SK-N-SH (cell line): ENCODE measurements around the gene OGFOD2. TPM values are rescaled to one million over a fixed set of nuclear protein-coding genes. Genes with fewer than 3 reads are reported as not detected.

Experiments
- CTCF ChIA-PET: fragments of 300-600, 350-600 bp; formaldehyde crosslinking; extraction: SDS; loops from one replicate; lab custom pipeline; 2021; lab: Yijun Ruan, JAX
- POLR2A ChIA-PET: fragments of 350-600 bp; sonication (Branson Sonifier 250); formaldehyde crosslinking; extraction: SDS; loops from one replicate; lab custom pipeline; 2020; ENCODE audit warnings: antibody characterized with exemption, inconsistent platforms; lab: Yijun Ruan, JAX
- DNase-seq: peaks from one replicate; pipeline ENCODE4 v3.0.0; 2012
- H2AFZ ChIP-seq: fragments of 200-600 bp; sonication (generic); 2 replicates; pipeline ENCODE4 v1.8.1; 2016; ENCODE audit warnings: antibody characterized with exemption, mild to moderate bottlenecking, low read depth
- H3F3A ChIP-seq: fragments of 200-600 bp; sonication (generic); replicated peaks from 2 replicates; pipeline ENCODE3; 2016; ENCODE audit warnings: antibody characterized with exemption, mild to moderate bottlenecking; ENCODE audit not compliant: insufficient read depth
- H3K27ac ChIP-seq, 2 experiments: fragments of 200-500 bp in 1 of 2; fragments of 200-600 bp in 1 of 2; sonication (Bioruptor generic) in 1 of 2; sonication (generic), shearing (Covaris generic) in 1 of 2; 2 replicates each; pipeline versions ENCODE4 v1.5.1 to v1.6.1; 2014 to 2016; ENCODE audit warnings: low read depth in 2 of 2, inconsistent platforms in 1 of 2, low read length in 1 of 2, mild to moderate bottlenecking in 1 of 2, mixed read lengths in 1 of 2
- H3K27me3 ChIP-seq: fragments of 200-600 bp; sonication (generic), shearing (Covaris generic); 2 replicates; pipeline ENCODE4 v1.6.1; 2016; ENCODE audit warnings: mixed run types; ENCODE audit not compliant: insufficient read depth
- H3K36me3 ChIP-seq, 2 experiments: fragments of 200-500 bp in 1 of 2; fragments of 200-600 bp in 1 of 2; sonication (Bioruptor generic) in 1 of 2; sonication (generic) in 1 of 2; replicated peaks in 1 of 2; 2 replicates each; pipeline versions ENCODE3 to v1.5.1; 2014 to 2016; ENCODE audit warnings: low read length in 1 of 2, mild to moderate bottlenecking in 1 of 2; ENCODE audit not compliant: insufficient read depth in 2 of 2, control insufficient read depth in 1 of 2
- H3K4me1 ChIP-seq, 2 experiments: fragments of 200-500 bp in 1 of 2; fragments of 200-600 bp in 1 of 2; sonication (Bioruptor generic) in 1 of 2; sonication (generic), shearing (Covaris generic) in 1 of 2; 2 replicates each; pipeline versions ENCODE4 v1.5.1 to v1.6.1; 2014 to 2016; ENCODE audit warnings: low read depth in 1 of 2, low read length in 1 of 2, mixed run types in 1 of 2; ENCODE audit not compliant: insufficient read depth in 2 of 2, control insufficient read depth in 1 of 2
- H3K4me2 ChIP-seq: fragments of 200-600 bp; sonication (generic), shearing (Covaris generic); 2 replicates; pipeline ENCODE4 v1.6.1; 2017; ENCODE audit warnings: mixed run types
- H3K4me3 ChIP-seq, 2 experiments: fragments of 200-500 bp in 1 of 2; fragments of 200-600 bp in 1 of 2; sonication (Bioruptor generic) in 1 of 2; sonication (generic), shearing (Covaris generic) in 1 of 2; 2 replicates each; pipeline versions ENCODE4 v1.5.1 to v1.8.1; 2014 to 2016; ENCODE audit warnings: low read depth in 2 of 2, inconsistent platforms in 1 of 2, low read length in 1 of 2, mild to moderate bottlenecking in 1 of 2, mixed read lengths in 1 of 2, moderate library complexity in 1 of 2
- H3K79me2 ChIP-seq: fragments of 200-600 bp; sonication (generic); 2 replicates; pipeline ENCODE4 v1.8.1; 2017; ENCODE audit warnings: mild to moderate bottlenecking; ENCODE audit not compliant: insufficient read depth
- H3K9ac ChIP-seq: fragments of 200-600 bp; sonication (generic); 2 replicates; pipeline ENCODE4 v1.6.1; 2017; ENCODE audit warnings: mixed run types
- H3K9me2 ChIP-seq: fragments of 200-600 bp; sonication (generic); 2 replicates; pipeline ENCODE4 v1.6.1; 2017; ENCODE audit warnings: mixed run types
- H3K9me3 ChIP-seq: fragments of 200-600 bp; sonication (generic); 2 replicates; pipeline ENCODE4 v1.6.1; 2017; ENCODE audit warnings: mixed run types, mild to moderate bottlenecking, moderate library complexity
- H4K20me1 ChIP-seq: fragments of 200-600 bp; sonication (generic); 2 replicates; pipeline ENCODE4 v1.6.1; 2017; ENCODE audit warnings: mild to moderate bottlenecking, mixed run types; ENCODE audit not compliant: insufficient read depth
- FOSL2 ChIP-seq: IDR thresholded peaks from 2 replicates; pipeline ENCODE4 v1.4.0; 2012; ENCODE audit warnings: low read depth, mild to moderate bottlenecking, moderate library complexity, borderline replicate concordance
- GABPA ChIP-seq: IDR thresholded peaks from 2 replicates; pipeline ENCODE4 v1.4.0; 2012; ENCODE audit warnings: low read depth, mild to moderate bottlenecking
- GATA2 ChIP-seq: sonication (generic); formaldehyde crosslinking; IDR thresholded peaks from 2 replicates; pipeline ENCODE4 v1.5.0; 2020; ENCODE audit warnings: mild to moderate bottlenecking, missing genetic modification reagents
- IRF3 ChIP-seq: fragments of 150-350 bp; IDR thresholded peaks from 2 replicates; pipeline ENCODE4 v1.6.1; 2016; ENCODE audit warnings: mild to moderate bottlenecking, low read depth, low read length
- MEF2A ChIP-seq: IDR thresholded peaks from 2 replicates; pipeline ENCODE4 v1.4.0; 2012; ENCODE audit warnings: low read depth, borderline replicate concordance
- NFIC ChIP-seq: IDR thresholded peaks from 2 replicates; pipeline ENCODE4 v1.4.0; 2012; ENCODE audit warnings: borderline replicate concordance
- NRF1 ChIP-seq: IDR thresholded peaks from 2 replicates; pipeline ENCODE4 v1.6.1; 2012; ENCODE audit warnings: low read depth, mild to moderate bottlenecking, low read length
- RXRA ChIP-seq: IDR thresholded peaks from 2 replicates; pipeline ENCODE4 v1.4.0; 2012; ENCODE audit warnings: low read depth, mild to moderate bottlenecking, borderline replicate concordance
- SMC3 ChIP-seq: IDR thresholded peaks from 2 replicates; pipeline ENCODE4 v1.6.1; 2012; ENCODE audit warnings: low read depth, low read length, improper control_type of control experiment
- TAF1 ChIP-seq: IDR thresholded peaks from 2 replicates; pipeline ENCODE4 v1.6.1; 2012; ENCODE audit warnings: low read depth, mild to moderate bottlenecking, low read length, moderate library complexity, borderline replicate concordance
- TEAD4 ChIP-seq: IDR thresholded peaks from 2 replicates; pipeline ENCODE4 v1.4.0; 2012; ENCODE audit warnings: mild to moderate bottlenecking, borderline replicate concordance; ENCODE audit not compliant: insufficient read depth
- USF1 ChIP-seq: IDR thresholded peaks from 2 replicates; pipeline ENCODE4 v1.4.0; 2012; ENCODE audit warnings: low read depth, borderline replicate concordance
- ZBTB33 ChIP-seq: IDR thresholded peaks from 2 replicates; pipeline ENCODE4 v1.4.0; 2012; ENCODE audit warnings: low read depth, borderline replicate concordance
- WGBS: methylation state at CpG from one replicate; pipeline ENCODE4 v1.1.6; 2017; ENCODE audit warnings: low lambda C conversion rate; 5-methylcytosine and 5-hydroxymethylcytosine counted together
- polyA plus RNA-seq, 3 experiments: library from polyadenylated mRNA; depleted of rRNA; stranded (reverse); fragments of >200 nt; gene quantifications; 2 replicates each; pipeline ENCODE4 v1.2.3, GENCODE V29; 2012
- TF ChIP-seq, protein P1 (sequence below): IDR thresholded peaks from 2 replicates; pipeline ENCODE4 v1.4.0; 2012; ENCODE audit warnings: low read depth

The OGFOD2 gene
- polyA plus RNA-seq, 1 of the 3 experiments (the other 2 are of a cell fraction) = 22.0 TPM

DNA sequence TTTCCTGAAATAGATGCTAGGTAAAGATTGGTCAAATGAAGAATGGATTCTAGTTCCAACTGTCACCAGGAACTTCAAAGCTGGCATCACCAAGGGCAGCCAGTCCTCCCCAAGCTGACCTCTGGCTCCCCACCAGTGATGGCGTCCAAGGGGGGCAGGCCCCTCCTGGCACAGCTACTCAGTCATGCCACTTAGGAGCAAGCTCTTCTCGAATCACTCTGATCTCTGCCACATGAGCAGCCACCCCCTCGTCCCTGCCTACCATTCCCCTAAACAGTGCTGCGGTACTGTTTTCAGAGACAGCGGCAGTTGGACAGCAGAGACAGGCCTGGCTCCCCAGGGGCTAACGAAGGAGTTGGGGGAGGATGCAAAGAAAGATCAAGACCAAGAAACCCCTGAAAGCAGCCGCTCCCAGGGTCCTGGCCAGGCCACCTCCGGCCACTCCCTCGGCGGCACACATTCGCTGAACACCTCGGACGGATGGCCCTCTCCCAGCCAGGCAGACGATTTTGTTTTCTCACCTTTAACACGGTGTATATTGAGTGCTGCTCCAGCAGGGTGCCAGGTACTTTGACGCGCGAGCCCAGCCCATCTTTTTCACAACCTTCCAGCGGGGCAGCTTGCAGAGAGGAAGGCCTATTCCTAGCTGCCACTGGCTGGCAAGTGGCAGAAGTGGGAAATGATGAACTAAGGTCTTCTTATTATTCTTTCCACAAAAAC lies 52.8 kb downstream of the OGFOD2 start:
- CTCF ChIA-PET = interaction anchor here (3.1 kb wide), 1 partner anchor 15 kb away, joined by 14 read pairs; no protein-coding TSS in a partner anchor
- WGBS = 95% methylated on average over 15 of the region's 19 CpGs

GRCh38 chr12:123028475-123028874 lies 53.4 kb downstream of the OGFOD2 start:
- no peaks in the 10 kb centered on the region for H3K9me3 ChIP-seq
- H3K27me3 ChIP-seq = no peaks in the 10 kb centered on the region
- DNase-seq = no peak
- no peaks in the 10 kb centered on the region for H4K20me1 ChIP-seq
- WGBS = 94% methylated on average over 7 of the region's 7 CpGs
- POLR2A ChIA-PET = no interaction called here
- TF ChIP-seq GATA2 (CRISPR knock-in tag) = no peak
- no peak for TF ChIP-seq GABPA
- no peak for TF ChIP-seq NFIC
- TF ChIP-seq MEF2A = no peak
- TF ChIP-seq SMC3 = no peak
- TF ChIP-seq USF1 = no peak
- TF ChIP-seq, all 33 proteins: peak for 0
- Histone ChIP-seq H3K79me2 (no peaks in the 10 kb centered on the region), H3K27ac (no peak overlapping the region), H3K36me3 (peaks cover 0 to 2% of the 10 kb centered on the region in 2 experiments), H3K4me1 (no peaks in the 10 kb centered on the region), H3K9ac (no peak overlapping the region), H3K9me2 (no peaks in the 10 kb centered on the region), H3K4me2 (no peak overlapping the region), H3F3A (no peaks in the 10 kb centered on the region), H3K4me3 (no peak overlapping the region), H2AFZ (no peak overlapping the region)
- CTCF ChIA-PET = interaction anchor here (3.1 kb wide), 1 partner anchor 15 kb away, joined by 14 read pairs; no protein-coding TSS in a partner anchor

More for the DNA sequence above, 52.8 kb downstream of the OGFOD2 start:
- Histone ChIP-seq H3K9ac (no peak overlapping the region), H4K20me1 (no peaks in the 10 kb centered on the region), H3K4me2 (no peak overlapping the region), H3F3A (no peaks in the 10 kb centered on the region), H3K4me1 (peaks cover 0 to 2% of the 10 kb centered on the region in 2 experiments; a peak in 1 of 4 replicates), H2AFZ (no peak overlapping the region), H3K9me3 (no peaks in the 10 kb centered on the region), H3K27ac (no peak overlapping the region), H3K36me3 (no peaks in the 10 kb centered on the region), H3K79me2 (no peaks in the 10 kb centered on the region), H3K27me3 (no peaks in the 10 kb centered on the region), H3K4me3 (no peak overlapping the region), H3K9me2 (no peaks in the 10 kb centered on the region)
- TF ChIP-seq TAF1 (no peak), FOSL2 (no peak), NRF1 (no peak), GATA2 (CRISPR knock-in tag) (no peak), RXRA (no peak), IRF3 (no peak), ZBTB33 (no peak), TEAD4 (no peak)
- TF ChIP-seq, protein P1, sequence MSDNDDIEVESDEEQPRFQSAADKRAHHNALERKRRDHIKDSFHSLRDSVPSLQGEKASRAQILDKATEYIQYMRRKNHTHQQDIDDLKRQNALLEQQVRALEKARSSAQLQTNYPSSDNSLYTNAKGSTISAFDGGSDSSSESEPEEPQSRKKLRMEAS = no peak
- POLR2A ChIA-PET = no interaction called here
- DNase-seq = no peak
